Activated CD8-positive, alpha-beta memory T cell treated with anti-CD3 and anti-CD28 coated beads, Interleukin-2, amount 50 U/mL, for 24 hours (primary cell): ENCODE data around the gene CRYGB.
"Not testable (repeated sequence)": the region's sequence is repeated elsewhere in the genome, so short reads cannot be mapped to it uniquely, and the experiment has no call there.

Source experiments
- DNase-seq: peaks from one replicate; pipeline ENCODE4 v3.0.0-alpha.2; 2020; ENCODE audit errors: extremely low read depth

CRYGB gene

DNA sequence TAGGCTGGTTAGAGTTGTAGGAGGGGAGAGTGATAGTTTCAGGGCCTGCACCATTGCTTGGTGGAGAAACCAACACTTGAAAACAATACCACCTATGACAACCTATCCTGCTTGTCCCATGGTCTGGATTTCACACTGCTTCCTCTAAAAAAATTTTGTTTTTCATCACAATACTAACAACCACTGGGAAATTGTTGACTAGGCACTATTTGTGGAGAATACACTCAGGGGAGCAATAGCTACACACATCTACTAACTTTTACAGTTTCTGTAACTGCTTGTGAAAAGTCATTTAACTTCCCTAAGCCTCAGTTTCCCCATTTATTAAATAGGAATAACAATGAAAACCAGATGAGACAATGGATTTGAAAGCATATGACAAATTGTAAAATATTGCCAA, 4.1 kb upstream of the CRYGB start:
- DNase-seq: no peak

GRCh38 chr2:208148803-208149202, 2.8 kb upstream of the CRYGB start:
- no peak for DNase-seq

- DNase-seq: no peak
These were observed 1.8 kb upstream of the CRYGB start for GRCh38 chr2:208147759-208148158.

DNA sequence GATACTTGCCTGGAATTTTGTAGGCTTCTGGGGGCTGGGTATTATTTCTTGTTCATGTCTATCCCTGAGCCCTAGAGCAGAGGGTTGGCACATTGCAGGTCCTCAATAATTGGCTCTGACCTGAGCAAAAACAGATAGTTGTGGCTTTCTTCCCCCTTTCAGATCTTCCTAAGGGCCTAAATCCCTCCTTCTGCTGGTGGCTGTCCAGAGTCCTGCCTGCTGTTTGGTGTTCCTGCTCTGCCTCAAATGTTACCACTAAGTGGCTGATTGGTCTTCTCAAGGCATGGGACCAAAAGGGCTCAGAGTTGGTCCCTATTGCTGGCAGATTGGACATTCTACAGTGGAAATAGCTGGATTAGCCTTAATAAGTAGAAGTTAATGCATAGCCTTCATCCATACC, 1.1 kb upstream of the CRYGB start:
- no peak for DNase-seq

DNA sequence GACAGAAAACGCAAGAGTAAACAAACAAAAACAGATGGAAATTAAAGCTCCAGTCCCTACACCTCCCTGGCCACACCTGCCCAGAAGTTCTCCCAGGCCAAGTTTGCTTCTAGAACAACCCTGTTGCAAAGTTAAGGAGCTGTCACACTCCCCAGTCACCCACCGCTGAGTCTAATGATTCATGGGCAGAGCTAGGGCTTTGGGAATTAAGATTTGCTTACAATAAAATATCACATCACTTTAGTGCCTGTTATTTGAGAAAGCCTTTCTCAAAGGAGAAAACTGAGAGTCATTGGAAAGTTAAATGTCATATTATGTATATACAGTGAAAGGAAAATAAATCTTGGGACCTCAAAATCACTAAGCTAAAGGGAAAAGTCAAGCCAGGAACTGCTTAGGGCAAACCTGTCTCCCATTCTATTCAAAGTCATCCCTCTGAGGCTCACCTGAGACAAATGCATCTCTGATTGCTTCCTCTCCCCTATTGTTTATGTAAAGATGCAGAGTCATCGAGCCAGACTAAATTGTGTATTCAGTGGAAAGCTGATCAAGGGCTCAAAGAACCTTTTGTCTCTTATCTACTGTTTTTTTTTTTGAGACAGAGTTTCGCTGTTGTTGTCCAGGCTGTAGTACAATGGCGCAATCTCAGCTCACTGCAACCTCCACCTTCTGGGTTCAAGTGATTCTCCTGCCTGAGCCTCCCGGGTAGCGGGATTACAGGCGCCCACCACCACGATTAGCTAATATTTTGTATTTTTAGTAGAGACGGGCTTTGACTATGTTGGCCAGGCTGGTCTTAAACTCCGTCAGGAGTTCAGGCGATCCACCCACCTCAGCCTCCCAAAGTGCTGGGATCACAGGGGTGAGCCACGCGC, 2.8 kb downstream of the CRYGB start:
- no peak for DNase-seq

DNA sequence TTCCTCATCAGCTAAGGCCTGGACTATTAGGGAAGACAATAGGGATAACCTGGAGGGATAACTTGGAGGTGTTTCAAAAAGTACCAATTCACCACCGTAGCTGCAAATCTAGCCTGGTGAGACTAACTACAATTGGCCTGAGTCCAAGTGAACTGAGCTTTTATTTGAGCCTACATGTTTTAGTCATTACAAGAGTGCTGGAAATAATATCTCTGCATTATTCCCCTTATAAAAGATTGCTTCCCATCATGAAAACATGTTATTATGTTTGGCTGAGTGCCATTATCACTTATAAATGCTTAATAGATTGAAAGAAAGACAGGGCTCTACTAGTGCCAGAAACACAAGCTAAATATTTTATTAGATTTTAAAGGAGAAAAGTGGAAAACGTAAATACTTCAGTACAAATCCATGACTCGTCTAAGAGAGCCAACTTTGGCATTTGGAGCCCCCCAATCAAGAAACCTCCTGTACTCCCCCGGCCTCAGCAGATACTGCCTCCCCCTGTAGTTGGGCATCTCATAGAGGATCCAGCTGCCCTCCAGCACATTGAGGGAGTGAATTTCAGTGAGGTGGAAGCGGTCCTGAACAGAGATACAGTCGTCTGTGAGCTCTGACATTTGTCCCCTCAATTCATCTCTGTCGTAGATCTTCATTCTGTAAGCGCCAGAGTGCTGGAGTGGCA, 3.6 kb downstream of the CRYGB start:
- no peak for DNase-seq

- DNase-seq: no peak
These were observed 6.5 kb downstream of the CRYGB start for GRCh38 chr2:208139447-208139846.

DNA sequence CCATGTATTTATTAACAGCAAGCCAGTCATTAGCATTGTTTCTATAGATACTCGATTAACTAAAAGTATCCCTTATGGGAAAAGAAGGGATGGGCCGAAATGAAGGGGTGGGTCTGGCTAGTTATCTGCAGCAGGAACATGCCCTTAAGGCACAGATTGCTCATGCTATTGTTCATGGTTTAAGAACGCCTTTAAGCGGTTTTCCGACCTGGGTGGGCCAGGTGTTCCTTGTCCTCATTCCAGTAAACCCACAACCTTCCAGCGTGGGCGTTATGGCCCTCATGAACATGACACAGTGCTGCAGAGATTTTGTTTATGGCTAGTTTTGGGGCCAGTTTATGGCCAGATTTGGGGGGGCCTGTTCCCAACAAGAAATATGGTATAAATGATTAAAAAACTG, 7.6 kb downstream of the CRYGB start:
- not testable (repeated sequence) for DNase-seq

GRCh38 chr2:208136716-208137094, 9.3 kb downstream of the CRYGB start:
- no peak for DNase-seq

- DNase-seq: no peak
These were observed 9.9 kb downstream of the CRYGB start for GRCh38 chr2:208135794-208136715.

DNA sequence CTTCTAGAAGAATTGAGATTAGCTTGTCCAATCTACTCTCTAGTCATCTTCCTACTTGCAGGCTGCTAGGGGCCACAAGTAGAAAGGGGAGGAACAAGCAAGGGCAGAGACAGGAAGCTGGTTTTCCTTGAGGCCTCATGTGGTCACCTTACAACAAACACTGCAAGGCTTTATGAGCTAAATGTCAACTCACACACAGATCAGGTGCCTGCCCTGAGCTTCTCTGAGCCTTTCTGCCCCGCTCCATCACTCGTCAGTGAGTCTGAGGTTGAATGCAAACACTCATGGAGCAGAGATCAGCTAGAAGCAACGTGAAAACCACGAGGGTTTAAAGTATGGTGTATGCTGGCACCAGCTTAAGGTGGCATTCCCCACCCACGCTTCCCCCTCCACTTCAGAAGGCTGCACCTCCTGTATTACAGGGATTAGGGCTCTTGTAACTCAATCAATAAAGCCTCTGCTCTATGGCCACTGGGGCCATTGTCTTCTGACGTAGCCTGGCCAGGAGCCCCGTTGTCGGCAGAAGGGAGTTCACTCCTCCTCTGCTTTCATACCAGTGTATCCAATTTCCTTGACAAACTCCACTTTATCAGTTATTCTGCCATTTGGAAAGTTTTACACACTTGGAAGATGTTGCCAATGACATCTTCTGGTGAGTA, 10.9 kb downstream of the CRYGB start:
- DNase-seq: no peak

DNA sequence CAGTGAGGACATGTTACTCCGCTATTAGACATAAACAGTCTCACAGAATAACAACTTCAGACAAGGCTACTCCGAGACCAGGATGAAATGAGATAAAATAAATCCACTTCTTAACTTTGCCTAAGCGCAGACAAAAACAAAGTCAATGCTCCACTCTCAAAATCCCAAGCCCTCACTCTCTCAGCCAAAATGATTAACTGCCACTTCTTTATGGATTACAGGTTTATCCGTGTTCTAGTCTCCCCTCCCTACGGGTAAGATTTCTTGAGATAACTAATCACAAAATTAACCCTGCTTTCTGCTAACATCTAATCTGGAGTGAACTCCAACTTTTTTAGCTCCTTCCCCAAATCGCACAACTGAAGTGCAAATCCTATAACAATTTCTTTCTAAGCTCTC, 15.2 kb downstream of the CRYGB start:
- DNase-seq: no peak

DNA sequence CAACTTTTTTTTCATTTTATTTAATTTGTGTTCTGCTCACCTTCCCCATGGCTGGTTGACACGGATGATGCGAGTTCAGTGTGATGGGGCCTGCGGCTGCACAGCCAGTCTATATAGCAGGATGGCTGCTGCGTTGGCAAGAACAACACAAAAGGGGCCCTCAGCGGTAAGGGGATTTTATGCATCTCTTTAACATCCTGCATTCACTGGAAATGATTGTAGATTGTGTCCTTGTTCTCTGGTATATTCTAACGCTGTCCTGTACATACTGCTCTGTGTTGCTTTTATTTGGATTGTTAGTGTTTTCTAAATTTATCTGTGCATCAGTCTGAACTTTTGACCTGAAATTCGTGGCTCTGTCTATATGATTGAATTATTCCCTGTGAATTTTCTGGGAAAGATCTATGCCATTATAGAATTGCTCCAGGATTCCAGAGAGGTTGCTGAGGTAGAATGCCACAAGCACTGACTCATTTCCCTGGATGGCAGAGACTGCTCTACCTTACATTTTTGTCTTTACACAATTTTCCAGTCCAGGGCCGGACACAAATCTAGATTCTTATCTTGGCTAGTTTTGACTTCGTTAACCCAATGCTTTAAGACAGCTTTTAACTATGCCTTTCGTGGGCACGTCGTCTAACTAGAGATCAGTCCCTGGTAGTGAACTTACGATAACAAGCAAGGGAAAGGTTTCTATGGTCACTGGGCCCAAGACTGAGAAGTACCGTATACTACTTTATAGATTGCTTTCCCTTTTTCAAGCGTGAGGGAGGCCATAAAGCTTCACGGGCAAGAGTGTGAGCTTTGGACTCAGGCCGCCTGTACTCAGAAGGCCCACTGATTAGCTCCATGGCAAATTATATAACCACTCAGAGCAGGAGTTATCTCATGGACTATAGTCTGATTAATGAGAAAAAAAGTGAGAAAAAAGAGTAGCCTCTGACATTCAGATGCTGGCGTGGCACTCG, 15.9 kb downstream of the CRYGB start, which contains the start of gene CRYGC:
CRYGC (minus strand) TSS at position 85 of the 968 bp plus-strand sequence; CDS start at position 49, 36 bp downstream.
- DNase-seq: no peak

DNA sequence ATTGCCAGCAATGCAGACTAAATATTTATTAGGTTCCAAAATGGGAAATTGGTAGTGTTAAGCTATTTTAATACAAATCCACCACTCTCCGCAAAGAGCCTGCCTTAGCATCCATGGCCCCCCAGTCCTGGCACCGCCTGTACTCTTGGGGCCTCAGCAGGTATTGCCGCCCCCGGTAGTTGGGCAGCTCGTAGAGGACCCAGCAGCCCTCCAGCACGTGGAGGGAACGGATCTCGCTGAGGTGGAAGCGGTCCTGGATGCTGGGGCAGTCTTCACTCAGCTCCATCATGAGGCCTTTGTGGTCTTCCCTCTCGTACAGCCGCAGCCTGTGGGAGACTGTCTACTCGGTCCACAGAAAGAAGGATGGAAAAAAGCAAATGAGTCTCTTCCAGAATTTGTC, 17.8 kb downstream of the CRYGB start:
- DNase-seq: no peak

DNA sequence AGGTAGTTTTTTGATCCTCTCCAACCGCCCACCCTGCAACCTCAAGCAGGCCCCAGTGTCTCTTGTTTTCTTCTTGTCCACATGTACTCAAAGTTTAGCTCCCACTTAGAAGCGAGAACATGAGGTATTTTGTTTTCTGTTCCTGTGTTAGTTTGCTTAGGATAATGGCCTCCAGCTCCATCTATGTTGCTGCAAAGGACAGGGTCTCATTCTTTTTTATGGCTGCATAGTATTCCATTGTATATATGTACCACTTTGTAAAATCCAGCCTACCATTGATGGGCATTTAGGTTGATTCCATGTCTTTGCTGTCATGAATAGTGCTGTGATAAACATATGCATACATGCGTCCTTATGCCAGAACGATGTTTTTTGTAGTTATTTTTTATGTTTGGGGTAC, 18.9 kb downstream of the CRYGB start:
- no peak for DNase-seq

DNA sequence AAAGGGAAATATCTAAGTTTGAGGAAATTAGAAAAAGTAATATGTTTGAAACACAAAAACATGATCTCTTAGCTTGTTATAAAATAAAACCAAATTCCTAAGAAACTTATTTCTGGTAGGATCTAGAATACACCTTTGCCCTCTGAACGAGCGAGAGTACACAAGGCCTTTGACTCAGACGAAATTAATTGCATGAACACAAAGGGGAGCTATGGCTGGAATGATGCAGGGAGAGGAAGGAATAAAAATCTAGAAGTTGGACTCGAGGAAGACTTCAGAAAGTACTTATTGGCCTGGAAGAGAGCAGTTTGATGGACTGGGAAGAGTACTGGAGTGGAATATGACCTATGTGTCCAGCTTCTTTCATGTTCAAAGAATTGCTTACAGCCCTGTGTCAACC, 20.7 kb downstream of the CRYGB start:
- no peak for DNase-seq

DNA sequence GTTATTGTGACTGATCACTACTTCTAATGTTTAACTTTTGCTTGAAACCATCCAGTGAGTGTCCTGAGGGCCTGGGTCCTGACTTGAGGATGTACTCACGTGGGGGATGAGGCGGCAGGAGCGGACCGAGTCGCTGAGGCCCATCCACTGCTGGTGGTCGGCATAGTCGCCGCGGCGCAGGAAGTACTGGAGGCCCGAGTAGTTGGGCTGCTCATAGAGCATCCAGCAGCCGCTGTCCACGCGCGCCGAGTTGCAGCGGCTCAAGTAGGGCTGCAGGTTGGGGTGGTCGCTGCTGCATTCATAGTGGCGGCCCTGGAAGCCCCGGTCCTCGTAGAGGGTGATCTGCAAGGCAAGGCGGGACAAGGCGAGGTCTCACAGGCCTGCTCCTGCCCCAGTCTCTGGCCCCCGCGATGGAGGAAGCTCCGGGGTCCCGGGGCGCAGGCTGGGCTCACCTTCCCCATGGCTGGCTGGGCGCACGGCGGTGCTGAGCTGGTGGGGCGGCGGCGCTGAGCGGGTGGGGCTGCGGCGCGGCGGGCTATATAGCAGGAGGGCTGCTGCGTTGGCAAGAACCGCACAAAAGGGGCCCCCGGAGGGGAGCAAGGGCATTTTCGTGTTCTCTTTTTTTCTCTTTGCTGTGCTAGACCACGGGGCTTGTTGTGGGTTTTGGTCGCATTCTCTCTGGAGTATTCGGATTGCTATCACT, 21.8 kb downstream of the CRYGB start, which contains the start of gene CRYGD:
CRYGD (minus strand) TSS at position 512 of the 703 bp plus-strand sequence; CDS start at position 461, 51 bp downstream.
- DNase-seq: not testable (repeated sequence)

DNA sequence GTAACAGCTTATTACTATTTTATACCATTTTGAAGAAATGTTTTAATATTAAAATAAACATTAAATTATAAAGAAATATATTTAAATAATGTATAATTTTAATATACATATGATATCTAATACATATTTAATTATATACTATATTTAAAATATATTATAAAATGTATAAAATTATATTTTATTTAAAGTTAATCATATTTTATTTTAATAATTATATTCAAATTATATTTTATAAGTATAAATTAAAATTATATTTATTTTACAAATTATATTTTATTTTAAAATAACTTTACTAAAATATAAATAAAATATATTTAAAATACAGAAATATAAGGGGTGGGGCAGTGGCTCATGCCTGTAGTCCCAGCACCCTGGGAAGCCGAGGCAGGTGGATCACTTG, 23.7 kb downstream of the CRYGB start:
- DNase-seq: no peak

- no peak for DNase-seq
These were observed 27.0 kb downstream of the CRYGB start for GRCh38 chr2:208118918-208119317.

GRCh38 chr2:208117390-208117789, 28.6 kb downstream of the CRYGB start:
- DNase-seq: not testable (repeated sequence)
